ENCODE data around the gene ETS1. TPM values are rescaled to one million over a fixed set of nuclear protein-coding genes. Genes with fewer than 3 reads are reported as not detected.

ETS1 gene
- polyA plus RNA-seq, 1 donor = 75.5 TPM

DNA sequence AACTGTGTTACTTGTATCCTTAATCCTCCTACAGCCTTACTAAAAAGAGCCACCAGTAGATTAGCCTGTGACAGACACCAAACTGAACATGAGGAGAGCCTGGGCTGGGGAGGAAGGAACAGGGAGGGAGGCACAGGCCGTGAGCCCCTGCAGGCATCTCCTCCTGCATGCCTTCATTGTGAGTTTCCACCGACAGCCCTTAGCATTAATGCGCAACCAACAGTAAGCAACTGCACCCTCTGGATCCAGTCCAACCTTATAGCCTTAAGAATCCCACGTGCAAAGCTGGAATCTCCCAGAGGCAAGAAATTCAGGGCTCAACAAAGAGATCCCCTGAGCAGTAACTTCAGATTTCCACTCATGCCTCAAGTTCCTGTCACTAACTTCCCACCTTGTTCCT, 84.6 kb downstream of the ETS1 start:
- no peak for DNase-seq

DNA sequence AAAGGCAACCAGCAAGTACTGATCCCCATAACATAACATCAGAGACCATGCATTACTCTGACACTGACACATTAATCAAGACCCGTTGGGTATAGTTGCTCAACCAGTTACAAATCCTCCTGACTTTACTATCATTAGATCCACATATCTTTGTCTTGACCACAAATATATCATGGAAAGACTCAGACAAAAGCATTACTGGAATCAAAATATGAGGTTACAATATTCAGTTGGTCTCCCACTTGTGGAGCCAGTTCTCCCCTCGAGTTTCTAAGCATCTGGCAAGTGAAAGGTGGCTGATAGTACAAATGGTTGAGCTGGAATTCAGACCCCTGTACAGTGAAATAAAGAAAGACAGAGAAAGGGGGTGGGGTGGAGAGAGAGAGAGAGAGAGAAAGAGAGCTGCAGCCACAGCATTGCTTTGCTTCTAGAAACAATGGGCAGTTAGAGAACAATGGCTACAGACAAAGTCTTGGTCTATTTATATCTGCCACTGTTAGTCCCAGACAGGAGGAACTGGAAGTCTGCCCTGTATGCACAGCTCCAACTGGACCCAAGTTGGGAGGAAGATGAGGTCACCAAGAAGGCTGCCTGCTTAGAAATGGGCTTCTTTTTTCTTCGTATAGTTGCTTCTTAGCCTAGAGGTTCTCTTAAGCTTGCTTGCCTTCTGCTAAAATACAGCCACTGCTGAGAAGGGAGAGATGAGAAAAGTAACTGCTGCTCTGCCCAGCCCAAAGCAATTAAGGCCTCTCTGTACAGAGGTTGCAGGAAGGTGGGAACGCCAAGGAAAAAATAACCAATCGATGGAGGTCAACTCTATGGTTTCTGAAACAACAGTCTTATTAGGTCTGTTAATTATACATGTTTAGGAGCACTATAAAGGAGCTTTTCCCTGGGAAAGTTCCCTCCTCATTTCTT, 85.5 kb downstream of the ETS1 start:
- DNase-seq = no peak

DNA sequence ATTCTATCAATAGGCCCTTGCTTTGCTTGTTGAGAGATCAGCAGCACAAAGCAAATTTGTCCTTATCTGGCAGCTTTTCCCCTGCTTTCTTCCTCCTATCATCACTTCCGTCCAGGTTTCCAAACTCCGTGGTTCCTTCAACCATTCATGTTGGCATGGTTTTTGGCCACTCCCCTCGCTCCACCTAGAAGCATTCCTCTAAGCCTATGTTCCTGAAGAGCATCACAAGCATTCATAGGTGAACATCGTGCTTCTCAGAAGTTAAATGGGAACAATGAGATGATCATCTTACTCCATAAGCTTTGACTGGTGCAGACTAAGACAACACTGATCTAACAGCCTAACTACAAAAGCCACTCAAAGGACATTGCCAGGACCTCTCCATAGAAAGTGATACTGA, 86.3 kb downstream of the ETS1 start:
- no peak for DNase-seq

DNA sequence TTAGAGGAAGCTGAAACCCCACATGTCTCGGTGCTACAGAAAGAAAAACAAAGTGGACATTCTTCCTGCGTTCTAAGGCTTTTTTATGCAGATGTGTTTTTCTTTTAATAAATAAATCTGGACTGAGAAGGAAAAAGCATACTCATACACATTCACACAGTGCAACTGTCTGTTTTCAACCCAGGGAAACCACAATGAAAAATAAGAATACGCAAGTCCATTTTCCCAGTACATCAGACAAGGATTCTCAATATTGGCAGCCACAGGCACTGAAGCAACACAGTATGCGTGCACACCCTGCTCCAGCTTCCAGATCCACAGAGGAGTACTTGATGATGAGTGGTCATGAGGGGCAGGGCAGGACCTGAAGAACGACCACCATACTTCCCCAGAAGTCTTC, 86.9 kb downstream of the ETS1 start:
- DNase-seq = no peak

DNA sequence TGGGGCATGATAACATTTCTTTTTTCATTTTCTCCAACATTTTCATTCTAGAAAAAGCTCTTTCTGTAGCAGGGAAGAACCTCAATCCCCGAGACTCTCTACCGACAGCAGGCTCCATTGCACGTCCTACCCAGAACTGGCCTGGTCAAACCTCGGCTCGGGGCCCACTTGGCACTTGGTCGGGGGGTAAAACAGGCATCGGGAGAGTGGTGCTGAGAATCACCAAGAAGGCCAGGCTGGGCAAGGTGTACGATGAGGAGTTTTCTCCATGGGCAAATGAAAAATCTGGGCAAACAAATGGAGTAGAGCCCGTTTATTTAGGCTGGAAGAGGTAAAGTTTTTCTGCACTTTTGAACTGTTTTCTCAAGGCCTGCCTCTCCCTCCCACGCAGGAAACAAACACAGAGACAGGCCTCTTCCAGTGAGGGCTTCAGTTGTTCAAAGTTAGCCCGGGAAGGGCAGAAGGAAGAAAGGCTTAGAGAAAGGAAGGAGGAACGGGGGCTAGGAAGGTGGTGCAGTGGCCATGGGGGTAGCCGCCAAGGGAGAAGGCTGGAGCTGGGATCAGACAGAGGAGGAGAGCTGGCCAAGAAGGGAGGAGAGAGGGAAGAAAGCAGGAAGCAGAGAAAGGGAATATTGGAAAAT, 87.6 kb downstream of the ETS1 start:
- no peak for DNase-seq

DNA sequence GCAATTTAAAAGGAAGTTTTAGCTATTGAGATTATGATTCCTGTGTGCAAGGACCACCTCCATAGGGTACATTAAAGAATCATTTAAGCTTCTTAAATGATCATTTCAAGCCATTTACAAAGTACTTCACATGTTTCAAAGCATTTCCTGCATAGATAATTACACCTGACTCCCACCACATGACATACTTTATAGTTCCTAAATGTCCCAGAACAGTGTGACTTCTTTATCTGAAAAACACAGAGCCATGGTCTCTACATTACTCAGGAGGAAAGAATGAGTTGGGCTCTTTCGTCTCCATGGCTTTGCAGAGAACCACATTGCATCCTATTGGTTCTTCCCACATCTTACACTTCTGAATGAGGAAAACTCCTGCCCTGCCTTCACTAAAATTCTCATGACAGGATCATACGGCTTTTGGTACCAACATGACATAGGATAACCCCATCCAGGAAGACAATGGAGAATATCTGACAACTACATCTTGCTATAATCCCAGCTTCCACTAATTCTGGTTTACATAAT, 88.6 kb downstream of the ETS1 start:
- DNase-seq = no peak

DNA sequence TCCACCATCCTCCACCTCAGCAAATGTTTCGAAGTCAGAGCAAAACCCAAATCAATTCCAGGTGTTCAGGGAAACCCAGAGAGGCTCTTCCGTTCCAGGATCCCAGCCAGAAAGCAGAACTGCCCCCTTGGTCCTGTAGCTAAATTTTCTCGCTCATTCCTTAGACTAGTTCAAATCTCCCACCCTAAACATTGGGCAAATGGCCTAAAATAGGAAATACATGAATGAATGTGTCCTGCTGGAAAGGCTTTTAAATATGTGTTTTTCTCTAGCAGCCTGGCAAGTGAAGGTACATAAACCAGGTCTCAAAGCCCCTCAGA, 89.6 kb downstream of the ETS1 start:
- no peak for DNase-seq

DNA sequence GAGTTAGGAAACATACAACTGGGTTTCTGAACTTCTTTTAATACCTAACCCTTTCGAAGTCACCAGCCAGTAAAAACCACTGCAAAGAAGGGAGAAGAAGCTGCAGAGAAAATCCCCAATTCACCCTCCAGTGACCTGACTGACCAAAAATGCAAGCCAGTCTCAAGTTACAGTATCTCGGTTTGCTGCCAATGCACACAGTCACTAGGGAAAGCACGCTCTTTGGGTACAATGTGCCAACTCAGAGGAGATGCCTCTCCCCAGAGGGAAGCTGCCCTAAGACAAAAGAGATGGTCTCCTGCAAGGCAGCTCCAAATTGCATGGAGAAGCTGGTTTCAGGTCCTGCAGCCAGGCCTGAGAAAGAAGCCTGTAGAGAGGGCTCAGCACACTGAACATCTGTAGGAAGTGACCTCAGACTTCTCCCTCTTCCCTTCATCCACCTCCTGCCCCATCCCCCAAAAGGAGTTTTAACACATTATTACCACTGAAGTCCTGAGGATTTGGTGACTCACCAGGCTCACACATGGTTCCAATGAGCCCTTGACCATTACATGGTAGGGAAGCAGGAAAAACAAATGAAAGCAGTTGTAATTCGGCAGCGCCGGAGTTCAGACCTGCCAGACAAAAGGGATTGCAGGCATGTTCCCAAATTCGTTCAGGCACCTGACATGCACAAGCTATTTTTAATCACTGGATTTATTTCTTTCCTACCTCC, 90.1 kb downstream of the ETS1 start:
- DNase-seq = no peak

DNA sequence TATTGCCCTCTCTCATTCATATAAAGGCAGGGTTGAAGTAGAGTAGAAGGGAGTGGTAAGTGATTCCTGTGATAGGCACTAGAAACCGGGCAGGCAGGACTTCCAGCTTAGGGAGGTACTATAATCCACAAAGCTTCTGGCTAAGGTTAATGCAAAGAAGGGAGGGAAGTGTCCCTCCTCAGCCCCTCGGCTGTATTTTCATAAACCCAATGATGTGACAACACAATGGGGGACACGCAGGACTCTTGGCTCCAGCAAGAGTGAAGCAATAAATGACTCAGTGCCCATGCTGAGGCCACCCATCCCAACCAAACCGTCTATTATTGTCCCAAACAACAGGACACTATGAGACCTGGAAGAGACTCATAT, 90.7 kb downstream of the ETS1 start:
- no peak for DNase-seq

DNA sequence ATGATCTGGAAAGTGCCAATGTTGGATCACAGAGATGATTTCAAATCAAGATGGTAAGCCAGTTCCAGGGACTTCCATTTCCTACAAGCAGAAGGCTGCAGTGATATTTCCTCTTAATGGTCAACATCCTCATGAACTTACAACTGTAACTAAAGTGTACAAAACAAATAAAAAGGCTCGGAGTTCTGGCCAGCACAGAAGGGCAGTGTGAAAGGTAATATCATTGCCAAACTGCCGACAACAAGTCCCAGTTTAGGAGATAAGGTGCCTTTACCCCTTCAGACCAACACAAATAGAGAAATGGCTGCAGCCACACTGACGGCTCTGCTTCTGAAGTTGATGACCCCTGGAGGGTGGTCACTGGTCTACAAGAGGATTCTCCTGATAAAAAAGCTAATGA, 91.1 kb downstream of the ETS1 start:
- DNase-seq = no peak

DNA sequence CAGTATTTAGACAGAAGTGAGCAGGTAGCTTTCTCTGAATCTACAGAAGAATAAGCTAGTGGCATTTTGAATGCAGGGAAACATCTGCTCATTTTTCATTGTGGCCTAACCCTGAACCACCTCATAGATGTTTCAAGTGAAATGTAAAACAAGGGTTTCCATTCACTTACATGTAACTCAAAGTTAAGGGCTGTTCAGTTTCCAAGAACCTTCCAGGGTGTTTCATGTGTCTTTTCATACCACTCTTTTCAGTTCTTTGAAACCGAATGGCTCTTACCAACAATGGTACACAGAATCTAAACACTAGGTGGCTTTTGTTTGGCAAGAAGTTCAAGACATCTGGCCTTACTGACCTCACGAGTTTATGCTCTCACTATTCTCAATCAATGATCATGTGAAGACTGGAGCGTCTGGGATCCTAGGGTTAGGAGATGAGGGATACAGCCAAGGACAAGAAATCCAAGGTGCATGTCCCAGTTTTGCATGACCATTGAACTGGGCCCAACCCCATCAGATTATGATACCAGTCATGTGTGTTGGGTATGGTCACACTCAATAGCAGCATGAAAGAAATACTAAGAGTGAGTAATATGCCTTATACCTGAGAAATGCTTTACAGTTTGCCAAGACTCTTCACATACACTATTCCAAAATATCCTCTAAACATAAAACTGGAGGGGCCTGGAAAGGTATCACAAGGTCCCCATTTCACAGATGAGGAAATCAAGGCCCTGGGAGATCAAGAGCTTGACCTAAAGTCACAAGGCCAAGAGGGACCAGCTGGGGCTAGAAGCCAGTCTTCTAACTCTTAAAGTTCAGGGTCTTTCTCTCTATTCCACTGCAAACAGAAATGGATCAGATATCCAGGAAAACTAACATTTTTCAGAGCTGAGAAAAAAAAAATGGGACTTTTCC, 92.7 kb downstream of the ETS1 start:
- no peak for DNase-seq

DNA sequence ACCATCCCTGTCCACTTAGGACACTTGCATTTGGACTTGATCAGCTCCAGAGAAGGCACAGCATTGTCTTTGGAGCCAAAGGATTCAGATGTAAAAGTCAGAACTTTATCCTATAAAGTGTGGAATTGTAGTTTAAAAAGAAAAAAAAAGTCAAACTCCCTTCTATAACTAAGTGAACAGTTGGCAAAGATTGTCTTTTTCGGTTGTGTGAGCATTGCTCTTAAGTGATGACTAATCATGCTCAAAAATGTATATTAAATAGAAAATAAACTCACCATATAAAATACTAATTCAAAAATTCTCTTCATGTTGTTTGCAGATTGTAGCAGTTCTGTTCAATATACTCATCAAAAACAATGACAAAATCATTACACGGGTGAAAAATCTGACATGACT, 93.8 kb downstream of the ETS1 start:
- no peak for DNase-seq

DNA sequence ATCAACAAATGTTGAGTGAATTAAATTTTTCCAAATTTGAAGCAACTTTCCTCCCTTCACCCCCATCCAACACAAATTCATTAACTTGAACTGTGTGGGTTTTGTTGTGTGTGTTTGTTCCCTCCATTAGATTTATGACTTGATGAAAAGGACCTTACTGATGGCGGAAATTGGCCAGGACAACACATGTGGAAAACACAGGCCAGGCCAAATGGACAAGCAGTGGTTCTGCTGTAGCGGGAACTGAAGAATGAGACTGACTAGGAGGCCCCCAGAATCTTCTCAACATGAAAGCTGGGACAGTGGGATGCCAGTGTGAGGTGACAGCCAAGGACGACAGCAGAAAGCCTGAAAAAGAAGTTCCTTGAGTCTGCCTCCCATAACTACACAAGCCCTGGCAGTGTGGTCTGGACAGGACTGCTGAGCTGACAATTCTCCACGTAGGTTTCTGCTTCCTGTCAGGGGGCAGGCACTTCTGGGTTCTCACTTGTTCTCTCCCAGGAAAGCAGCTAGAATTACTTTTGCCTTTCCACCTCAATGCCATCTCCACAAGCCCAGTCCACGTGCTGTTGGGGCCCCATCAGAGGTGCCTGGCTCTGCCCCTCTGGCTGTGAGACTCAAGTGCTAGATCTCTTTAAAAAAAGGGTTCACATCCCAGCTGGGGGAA, 94.3 kb downstream of the ETS1 start:
- DNase-seq = no peak

DNA sequence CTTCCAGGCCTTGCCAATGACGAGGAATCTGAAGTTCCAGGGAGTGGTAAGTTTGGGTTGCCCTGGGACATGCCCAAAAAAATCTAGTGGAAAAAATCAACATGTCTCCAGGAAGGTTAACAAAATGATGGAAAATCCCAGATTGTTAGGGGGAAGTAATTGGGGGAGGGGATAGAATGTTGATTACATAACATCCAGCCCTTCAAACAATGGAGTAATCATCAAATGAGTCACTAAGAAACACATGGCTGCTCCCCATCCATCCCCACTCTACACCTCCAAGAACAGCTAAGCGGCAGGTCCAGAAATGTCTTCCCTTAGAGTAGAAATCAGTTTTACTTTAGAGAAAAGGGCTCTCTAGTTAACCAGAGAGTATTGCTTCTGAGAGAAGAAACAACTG, 94.9 kb downstream of the ETS1 start:
- DNase-seq = no peak

DNA sequence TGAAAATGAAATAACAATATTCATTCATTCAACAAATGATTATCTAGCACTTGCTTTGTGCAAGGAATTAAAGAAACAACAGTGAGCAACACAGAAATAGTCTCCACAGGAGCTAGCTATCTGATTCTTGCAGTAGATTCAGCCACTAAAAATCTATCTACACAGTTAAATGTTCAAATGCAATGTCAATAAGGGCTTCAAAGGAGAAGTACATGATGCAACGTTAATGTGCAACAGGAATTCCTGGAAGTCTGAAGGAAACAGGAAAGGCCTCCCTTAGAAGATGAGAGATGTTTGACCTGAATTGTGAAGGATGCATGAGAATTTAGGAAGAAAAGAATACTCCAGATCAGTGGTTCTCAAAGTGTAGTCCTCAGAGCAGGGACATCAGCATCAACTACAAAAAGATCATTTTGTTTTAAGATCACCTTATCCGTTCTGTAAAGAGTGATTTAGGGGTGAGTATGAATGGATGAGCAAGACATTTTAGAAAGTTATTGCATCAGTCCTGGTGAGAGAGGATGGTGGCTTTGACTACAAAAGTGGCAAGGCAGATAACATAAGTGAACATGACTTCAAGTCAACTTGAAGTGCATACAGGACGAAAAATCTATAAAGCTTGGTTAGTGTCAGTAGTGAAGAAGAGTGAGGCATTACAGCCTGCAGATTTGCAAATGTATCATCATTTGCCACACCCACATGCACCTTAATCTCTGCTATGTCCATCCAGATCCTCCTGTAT, 96.0 kb downstream of the ETS1 start:
- no peak for DNase-seq

DNA sequence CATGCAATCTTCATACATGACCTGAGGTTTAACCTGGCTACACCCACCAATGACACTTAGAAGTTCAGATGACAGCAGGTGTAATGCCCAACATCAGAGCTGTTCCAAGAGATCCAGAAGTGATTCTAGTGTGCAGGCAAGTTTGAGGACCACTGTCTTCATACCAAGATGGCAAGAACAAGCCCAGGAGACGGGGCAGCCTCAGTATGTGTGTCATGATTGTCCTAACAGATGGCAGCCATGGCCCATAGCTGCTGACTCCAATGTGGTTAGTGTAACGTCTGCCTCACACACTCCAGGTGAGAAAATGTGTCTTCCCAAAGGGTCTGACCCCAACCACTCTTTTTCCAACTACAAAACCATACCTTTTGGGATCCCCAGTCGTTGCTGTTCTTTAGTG, 97.3 kb downstream of the ETS1 start:
- no peak for DNase-seq

DNA sequence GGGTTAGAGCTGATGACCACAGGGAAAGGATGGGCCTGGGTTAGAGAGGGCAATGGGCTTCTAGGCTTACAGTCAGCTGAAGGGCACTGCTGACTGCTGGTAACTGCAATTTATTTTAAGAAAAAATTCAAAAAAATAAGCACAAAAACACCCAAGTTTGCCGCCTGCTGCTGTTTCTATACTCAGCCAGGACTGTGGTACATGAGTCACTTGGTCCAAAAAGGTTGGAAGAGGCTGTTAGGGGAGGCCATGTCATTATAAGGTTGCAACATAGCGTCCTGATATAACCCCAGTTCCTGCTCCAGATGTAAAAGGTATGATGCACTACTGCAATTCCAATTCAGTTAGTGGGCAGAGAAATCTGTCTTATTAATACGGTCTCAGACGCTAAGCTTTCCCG, 98.9 kb downstream of the ETS1 start:
- DNase-seq = no peak

DNA sequence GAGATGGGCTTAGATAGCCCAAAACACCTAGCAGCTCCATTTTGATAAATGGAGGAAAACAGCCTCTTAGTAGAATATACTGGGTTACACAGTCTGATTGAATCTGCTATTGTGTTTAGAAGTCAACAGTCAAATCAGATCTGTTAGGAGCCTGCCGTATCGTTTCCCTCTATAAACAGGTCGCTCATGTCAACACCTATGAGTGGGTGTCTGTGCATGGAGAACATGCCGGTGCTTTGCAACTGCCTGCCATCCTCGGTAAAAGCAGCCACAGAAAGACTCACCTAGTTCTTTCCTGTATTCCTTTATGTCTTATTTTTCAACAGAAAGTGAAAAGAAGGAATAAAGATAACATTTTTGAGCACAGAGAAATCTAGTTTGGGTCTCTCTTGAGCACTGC, 99.4 kb downstream of the ETS1 start:
- no peak for DNase-seq

DNA sequence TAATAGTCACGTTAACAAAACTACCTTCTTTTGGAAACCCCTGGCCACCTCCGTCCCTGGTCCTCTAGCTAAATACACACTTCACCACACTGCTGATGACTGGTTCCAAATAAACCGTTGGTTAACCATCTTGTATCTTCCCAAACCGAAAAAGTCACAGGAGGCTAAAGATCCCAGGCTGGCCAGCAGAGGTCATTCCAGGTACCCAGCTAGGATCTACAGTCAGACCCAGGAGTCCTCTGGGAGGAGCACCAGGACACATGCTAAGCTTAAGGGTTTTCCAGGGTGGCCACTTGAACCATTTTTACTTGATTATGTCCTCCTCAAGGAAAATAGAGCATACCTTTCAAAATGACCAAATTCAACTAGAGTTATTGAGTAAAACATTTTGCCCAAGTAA, 103.2 kb downstream of the ETS1 start:
- DNase-seq = no peak

DNA sequence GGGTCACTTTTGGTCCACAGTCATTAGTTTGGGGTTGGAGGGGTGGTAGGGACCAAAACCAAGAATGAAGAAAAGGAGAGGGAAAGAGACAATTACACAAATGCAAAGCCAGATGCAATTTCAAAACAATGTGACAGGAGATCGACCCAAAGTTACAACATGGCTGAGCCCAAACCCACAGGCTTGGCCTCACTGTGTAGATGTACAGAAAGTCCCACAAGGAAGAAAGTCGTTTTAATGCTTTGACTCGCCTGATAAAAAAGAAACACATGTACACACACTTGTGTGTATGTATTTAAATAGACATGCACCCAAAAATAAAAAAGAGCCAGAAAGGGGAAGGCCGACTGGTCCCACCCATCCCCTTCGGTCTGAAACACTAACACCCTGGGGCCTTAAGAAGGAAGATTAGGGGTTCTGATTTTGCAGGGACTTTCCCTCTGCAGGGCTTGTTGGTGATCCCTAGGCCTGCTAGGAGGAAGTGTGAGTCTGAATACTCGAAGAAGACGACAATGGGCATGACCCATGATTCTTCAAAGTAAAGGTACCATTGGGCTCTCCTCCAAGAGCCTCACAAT, 104.1 kb downstream of the ETS1 start:
- no peak for DNase-seq

Measured in left kidney (tissue), 2 donors.